AG08396 (cell line): ENCODE measurements around the gene ASPHD2.
"Not testable (repeated sequence)": the region's sequence is repeated elsewhere in the genome, so short reads cannot be mapped to it uniquely, and the experiment has no call there.

Experiments
- DNase-seq: peaks from one replicate; pipeline ENCODE4 v3.0.0; 2012; ENCODE audit warnings: low spot score, mixed read lengths

Gene ASPHD2, protein sequence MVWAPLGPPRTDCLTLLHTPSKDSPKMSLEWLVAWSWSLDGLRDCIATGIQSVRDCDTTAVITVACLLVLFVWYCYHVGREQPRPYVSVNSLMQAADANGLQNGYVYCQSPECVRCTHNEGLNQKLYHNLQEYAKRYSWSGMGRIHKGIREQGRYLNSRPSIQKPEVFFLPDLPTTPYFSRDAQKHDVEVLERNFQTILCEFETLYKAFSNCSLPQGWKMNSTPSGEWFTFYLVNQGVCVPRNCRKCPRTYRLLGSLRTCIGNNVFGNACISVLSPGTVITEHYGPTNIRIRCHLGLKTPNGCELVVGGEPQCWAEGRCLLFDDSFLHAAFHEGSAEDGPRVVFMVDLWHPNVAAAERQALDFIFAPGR

GRCh38 chr22:26428515-26429457, at the start of gene ASPHD2:
Gene ASPHD2, plus strand, starts transcription at chr22:26429260. Its CDS starts 4,356 bp downstream, at chr22:26433616.
- DNase-seq: peak; percentile 82

- DNase-seq: no peak
Measured at GRCh38 chr22:26380072-26380830, 48.8 kb upstream of the ASPHD2 start.

- DNase-seq: no peak
Measured at GRCh38 chr22:26382782-26383181, 46.3 kb upstream of the ASPHD2 start.

DNA sequence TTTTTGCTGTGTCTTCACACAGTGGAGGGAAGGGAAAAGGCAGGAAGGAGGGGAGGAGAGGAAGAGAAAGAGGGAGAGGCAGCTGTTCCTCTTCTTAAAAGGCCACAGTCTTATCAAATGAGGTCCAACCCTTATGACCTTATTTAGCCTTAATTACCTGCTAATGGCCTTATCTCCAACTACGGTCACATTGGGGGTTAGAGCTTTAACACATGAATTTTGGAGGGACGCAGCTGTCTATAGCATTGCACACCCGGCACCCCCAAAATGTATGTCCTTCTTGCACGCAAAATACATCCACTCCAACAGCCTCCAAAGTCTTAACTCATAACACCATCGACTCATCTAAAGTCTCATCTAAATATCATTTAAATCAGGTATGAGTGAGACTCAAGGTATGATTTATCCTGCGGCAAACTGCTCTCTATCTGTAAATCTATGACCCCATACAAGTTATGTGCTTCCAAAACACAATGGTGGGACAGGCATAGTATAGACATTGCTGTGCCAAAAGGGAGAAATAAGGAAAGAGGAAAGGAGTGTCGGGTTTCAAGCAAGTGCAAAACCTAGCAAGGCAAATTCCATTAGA, 45.0 kb upstream of the ASPHD2 start:
- DNase-seq: no peak

- DNase-seq: no peak
Measured at GRCh38 chr22:26385164-26385563, 43.9 kb upstream of the ASPHD2 start.

GRCh38 chr22:26389125-26389524, 39.9 kb upstream of the ASPHD2 start:
- DNase-seq: no peak

- DNase-seq: no peak
Measured at GRCh38 chr22:26391091-26391490, 38.0 kb upstream of the ASPHD2 start.

DNA sequence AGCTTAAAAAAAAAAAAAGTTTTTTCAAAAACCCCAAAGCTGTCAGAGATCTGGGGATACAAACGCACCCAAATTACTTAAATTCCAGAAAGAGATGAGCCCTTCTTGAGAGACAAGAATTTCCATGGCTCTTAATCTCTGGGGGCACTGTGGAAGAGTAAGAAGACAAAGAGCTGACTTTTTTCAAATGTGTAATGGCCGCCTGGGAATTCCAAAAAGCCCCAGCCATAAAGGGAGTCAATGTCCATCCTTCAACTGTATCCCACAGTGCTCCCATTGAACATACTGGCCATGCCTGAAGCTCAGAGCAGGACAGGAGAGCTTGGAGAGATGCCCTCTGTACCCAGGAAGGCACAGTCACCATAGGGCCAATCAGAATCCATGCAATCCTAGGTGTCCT, 37.4 kb upstream of the ASPHD2 start:
- DNase-seq: no peak

- no peak for DNase-seq
Measured at GRCh38 chr22:26393929-26394328, 35.1 kb upstream of the ASPHD2 start.

- no peak for DNase-seq
Measured at GRCh38 chr22:26394777-26395176, 34.3 kb upstream of the ASPHD2 start.

- no peak for DNase-seq
Measured at GRCh38 chr22:26395926-26396325, 33.1 kb upstream of the ASPHD2 start.

DNA sequence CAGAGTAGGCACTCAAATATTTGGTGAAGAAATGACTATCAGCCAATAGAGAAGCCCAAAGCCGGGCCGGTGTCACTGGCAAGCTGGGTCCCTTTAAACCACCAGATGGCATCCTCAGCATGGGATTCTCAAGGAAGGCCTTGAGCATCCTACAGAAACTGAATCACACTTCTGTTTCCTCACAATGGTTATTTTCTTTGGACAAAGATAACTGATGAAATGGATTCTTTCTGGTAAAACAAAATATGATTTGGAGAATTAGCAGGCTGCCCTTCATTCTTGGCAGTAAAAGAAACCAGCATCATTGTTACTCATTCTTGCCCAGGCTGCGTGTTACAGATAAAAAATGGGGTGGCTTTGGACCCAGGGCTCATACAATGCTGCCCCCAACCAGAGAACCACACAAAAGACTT, 30.3 kb upstream of the ASPHD2 start:
- peak; percentile 79 for DNase-seq

GRCh38 chr22:26399289-26399688, 29.8 kb upstream of the ASPHD2 start:
- peak; percentile 26 for DNase-seq

DNA sequence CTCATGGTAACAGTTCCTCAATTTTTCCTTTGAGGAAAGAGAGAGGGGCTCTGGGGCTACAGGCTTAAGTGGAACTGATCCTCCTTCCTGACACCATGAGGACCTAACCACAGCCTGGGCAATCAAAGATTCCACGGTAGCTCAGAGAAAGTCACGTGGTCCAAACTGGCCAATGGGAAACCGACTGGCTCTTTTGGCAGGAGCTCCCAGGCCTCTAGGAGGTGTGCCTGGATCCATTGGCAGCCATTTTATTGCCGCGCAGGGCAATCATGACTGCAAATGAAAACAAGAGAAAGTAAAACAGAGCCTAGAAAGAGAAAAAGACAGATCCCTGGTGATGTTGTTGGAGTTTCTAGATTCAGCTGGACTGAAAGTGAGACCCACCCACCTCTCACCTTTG, 27.3 kb upstream of the ASPHD2 start:
- DNase-seq: no peak

- DNase-seq: no peak
Measured at GRCh38 chr22:26404851-26405421, 24.1 kb upstream of the ASPHD2 start.

- DNase-seq: peak; percentile 16
Measured at GRCh38 chr22:26406118-26406517, 22.9 kb upstream of the ASPHD2 start.

DNA sequence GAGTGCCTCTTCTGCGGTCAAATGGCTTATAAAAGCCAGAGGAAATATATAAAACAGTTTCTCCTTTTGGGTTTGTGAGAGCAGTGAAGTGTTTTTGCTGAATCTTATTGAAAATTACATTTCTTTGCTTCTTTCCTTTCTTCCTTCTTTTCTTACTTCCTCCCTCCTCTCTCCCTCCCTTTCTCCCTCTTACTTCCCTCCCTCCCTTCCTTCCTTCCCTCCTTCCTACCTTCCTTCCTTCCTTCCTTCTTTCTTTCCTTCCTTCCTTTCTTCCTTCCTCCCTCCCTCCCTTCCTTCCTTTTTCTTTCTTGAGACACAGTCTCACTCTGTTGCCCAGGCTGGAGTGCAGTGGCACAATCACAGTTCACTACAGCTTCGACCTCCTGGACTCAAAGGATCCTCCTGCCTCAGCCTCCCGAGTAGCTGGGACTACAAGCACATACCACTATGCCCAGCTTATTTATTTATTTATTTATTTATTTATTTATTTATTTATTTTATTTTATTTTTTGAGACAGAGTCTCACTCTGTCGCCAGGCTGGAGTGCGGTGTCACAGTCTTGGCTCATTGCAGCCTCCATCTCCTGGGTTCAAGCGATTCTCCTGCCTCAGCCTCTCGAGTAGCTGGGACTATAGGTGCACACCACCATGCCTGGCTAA, 20.4 kb upstream of the ASPHD2 start:
- DNase-seq: not testable (repeated sequence)

DNA sequence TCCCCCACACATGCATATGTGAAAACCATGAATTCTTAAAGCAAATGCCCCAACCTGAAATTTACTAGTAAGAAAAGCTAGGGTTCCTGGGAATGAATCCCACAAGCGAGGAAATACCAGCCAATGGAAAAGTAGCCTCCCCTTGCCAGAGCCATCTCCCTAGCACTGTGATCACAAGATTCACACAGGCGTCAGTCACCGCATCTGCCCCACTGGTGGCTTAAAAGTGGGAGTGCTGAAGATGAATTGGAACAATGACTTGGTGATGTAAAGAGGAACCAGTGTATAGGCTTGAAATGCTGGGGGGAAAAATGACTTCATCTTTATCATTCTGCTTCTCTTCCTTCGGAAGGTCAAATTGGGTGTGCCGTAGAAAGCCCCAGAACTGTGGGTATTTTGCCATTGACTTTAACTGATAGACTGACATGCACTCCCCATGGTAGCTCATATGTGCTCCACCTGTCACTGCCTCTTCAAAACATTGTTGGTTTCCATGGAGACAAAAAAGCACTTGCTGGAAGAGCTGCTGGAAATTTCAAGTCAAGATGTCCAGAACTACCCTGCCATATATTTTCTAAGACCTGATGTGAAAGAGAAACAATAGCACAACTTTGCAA, 19.2 kb upstream of the ASPHD2 start:
- DNase-seq: no peak

DNA sequence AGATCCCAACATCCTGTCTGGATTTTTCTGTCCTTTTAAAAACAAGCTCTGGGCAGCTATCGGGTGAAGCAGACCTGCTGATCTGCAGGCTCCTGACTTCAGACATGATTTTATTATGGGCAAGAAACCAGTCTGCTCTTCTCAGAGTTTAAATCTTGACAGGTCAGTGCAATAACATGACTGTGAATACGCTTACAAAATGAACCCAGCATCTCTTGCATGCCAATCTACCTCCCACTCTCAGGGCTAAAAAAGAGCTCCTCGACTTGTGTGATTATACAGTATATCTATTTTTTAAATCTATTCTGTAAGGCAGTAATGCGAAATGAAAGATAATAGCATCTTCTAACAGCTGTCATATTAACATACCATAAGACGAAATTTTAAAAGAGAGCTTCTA, 18.7 kb upstream of the ASPHD2 start:
- no peak for DNase-seq

DNA sequence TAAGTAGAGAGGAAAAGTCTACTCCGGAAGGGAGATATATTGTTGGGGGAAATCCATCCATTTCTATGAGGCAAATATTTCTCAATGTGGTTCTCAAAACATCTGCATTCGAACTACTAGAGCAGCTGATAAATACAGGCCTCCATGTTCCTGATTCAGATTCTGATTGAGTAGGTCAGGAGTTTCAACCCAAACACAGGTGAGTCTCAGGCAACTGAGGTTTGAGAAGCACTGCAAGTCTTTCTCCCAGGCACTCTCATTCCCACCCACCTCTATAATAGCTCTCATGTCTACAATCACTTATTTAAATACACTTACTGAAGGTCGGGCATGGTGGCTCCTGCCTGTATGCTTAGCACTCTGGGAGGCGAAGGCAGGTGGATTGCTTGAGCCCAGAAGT, 14.7 kb upstream of the ASPHD2 start:
- no peak for DNase-seq

DNA sequence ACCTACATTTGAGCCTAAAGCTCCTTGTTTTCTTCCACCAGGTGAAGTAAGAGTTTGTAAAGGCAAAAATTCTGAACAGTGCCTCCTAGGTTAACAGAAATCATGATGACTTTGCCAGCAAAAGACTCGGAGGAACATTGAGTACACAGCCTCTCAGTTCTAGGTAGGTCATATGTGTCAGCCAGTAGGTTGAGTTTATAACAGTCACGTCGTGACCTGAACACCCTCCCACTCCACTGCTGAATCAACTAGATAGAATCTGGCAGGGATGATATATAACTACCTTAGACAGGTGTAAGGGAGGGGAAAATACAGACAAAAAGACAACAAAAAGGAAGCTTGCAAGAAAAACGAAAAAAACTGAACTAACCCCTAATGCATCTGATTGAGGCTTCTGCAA, 12.8 kb upstream of the ASPHD2 start:
- no peak for DNase-seq
